Omental fat pad (tissue), 4 donors: Measurements from ENCODE around the gene TMEM14A. TPM values are rescaled to one million over a fixed set of nuclear protein-coding genes. Genes with fewer than 3 reads are reported as not detected.

Experiments
- ATAC-seq: fragments of 150-250 bp; one replicate; pipeline ENCODE4 v1.9.1; 2016; ENCODE audit warnings: mild to moderate bottlenecking, moderate library complexity; ENCODE audit not compliant: low FRiP score
- DNase-seq: peaks from one replicate; pipeline ENCODE4 v3.0.0-alpha.2; 2019; ENCODE audit warnings: low spot score
- total RNA-seq, 4 donors: library from RNA; depleted of rRNA; stranded (reverse); fragments of >200 nt; gene quantifications; one replicate each; pipeline ENCODE4 v1.1.0, GENCODE V29; 2016
- TF ChIP-seq, protein P1 (sequence below), 3 donors: fragments of 450-650 bp; IDR thresholded peaks; one replicate each; pipeline ENCODE4 v1.5.1; 2016 to 2017; ENCODE audit warnings: antibody characterized with exemption in 3 of 3, mild to moderate bottlenecking in 3 of 3, moderate library complexity in 2 of 3

The TMEM14A gene
- total RNA-seq, 4 donors from 2014 or later = 22.3 to 46.6 (median 26.7) TPM

DNA sequence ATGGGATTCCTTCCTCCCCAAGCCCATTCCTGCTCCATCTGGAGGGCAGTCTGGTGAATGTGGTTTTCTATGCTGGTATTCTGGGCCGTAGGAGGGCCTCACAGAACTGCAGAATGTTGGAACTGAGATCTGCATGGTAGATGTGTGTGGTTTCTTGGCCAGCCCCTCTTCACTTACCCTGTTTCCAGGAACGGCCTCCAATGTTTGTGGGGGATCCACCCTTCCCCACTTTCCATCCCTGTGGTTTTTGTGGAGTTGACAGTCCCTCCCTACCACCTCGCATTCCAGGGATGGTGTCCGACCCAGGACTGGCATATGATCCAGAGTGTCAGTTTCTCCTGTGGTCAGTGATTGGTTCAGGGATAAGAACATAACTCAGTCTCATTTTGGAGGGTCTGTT lies 26.7 kb upstream of the TMEM14A start:
- ATAC-seq (no peak), DNase-seq (no peak)
- TF ChIP-seq, protein P1, sequence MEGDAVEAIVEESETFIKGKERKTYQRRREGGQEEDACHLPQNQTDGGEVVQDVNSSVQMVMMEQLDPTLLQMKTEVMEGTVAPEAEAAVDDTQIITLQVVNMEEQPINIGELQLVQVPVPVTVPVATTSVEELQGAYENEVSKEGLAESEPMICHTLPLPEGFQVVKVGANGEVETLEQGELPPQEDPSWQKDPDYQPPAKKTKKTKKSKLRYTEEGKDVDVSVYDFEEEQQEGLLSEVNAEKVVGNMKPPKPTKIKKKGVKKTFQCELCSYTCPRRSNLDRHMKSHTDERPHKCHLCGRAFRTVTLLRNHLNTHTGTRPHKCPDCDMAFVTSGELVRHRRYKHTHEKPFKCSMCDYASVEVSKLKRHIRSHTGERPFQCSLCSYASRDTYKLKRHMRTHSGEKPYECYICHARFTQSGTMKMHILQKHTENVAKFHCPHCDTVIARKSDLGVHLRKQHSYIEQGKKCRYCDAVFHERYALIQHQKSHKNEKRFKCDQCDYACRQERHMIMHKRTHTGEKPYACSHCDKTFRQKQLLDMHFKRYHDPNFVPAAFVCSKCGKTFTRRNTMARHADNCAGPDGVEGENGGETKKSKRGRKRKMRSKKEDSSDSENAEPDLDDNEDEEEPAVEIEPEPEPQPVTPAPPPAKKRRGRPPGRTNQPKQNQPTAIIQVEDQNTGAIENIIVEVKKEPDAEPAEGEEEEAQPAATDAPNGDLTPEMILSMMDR (IDR thresholded peaks at IDR 0.05) = no peak

DNA sequence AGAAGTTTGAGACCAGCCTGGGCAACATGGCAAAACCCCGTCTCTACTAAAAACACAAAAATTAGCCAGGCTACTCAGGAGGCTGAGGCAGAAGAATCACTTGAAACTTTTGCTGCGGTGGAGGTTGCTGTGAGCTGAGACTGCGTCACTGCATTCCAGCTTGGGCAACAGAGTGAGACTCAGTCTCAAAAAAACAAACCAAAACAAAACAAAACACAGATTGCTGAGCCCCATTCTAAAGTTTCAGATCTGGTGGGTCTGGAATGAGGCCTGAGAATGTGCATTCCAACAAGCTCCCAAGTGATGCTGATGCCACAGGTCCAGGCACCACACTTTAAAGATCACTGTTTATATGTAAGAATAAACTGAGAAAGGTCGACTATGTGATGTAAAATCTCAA lies 24.9 kb upstream of the TMEM14A start:
- ATAC-seq (no peak), DNase-seq (no peak)
- TF ChIP-seq, protein P1 (IDR thresholded peaks at IDR 0.05) = no peak

DNA sequence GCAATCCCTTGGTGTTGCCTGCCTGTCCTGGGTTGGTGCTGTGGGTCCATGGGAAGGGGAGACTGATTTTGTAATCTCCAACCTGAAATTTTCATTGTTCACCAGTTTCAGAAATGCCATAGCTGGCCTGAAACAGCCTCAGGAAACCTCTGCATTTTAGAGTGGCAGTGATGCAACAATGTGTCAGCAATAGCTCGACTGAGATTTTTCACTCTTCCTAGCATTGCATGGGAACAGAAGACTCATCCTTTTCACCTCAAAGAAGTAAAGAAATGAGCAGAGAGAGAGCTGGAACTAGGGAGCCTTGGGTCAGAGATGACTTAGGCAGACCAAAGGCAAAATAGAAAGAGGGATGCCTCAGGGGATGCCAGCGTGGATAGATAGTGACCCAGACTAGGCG lies 23.7 kb upstream of the TMEM14A start:
- DNase-seq (no peak), ATAC-seq (no peak)
- TF ChIP-seq, protein P1 (IDR thresholded peaks at IDR 0.05) = no peak

DNA sequence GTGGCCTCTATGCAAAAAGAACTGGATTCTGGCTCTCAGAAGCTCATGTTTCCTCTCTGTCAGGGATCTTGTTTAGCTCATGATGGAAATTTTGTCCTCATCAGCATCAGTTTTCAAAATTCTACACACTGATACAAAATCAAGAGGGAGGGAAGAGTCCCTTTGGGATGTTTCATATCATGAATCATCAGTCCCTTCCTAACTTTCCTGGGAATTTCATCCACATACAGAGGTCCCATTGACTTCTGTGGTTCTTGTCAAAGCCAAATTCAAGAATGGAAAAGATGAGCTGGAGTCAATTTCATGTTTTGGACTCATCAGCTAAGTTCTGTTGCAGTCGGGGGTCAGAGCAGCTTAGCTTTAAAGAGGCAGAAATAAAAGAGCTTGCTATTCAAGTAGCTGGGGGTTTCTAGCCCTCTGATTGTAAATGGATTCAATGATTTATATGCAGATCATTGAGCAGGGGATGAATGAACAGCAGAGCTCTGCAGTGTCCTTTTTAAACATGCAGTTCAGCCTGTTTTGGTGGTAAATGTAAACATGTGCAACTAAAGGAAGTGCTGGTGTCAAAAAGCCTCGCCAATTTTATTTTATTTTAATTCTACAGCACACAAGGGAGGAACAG lies 21.3 kb upstream of the TMEM14A start:
- DNase-seq (no peak), ATAC-seq (no peak)
- TF ChIP-seq, protein P1 (IDR thresholded peaks at IDR 0.05) = no peak

DNA sequence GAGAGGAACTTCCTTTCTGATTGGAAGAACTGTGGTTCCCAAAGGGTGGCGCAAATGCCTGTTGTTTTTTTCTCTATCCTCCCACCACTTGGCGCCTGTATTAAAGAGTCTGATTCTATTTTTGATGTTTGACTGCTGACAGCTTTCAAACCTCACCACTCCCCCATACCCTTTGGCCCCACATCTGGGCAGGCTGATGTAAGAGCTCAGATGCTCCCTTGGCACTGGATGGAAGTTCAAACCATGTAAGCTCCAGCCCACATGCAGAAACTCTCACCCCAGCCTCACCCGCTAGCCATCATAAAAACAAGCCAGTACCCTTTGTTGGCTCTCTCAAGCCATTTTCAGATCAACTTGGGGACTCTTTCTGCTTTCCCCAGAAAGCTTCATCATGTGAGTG lies 20.0 kb upstream of the TMEM14A start:
- no peak for ATAC-seq
- TF ChIP-seq, protein P1 (IDR thresholded peaks at IDR 0.05) = no peak
- DNase-seq = no peak

DNA sequence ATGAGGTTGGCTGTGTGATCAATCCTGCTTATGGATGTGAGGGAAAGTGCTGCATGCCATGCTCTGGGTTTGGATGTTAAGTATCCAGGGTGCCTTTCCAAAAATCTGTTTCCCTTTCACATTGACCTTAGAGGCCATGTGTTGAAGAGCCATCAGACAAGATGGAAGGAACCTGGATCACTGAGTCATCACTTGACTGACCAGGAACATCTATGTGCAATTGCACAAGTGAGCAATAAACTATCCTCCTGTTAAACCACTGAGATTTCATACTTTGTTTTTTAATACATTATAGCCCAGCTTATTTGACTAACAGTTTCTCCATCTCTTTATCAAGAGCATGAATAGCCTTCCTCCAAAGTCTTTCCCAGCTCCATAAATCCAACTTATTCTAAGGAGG lies 17.8 kb upstream of the TMEM14A start:
- ATAC-seq (no peak), DNase-seq (no peak)
- TF ChIP-seq, protein P1 (IDR thresholded peaks at IDR 0.05) = no peak

DNA sequence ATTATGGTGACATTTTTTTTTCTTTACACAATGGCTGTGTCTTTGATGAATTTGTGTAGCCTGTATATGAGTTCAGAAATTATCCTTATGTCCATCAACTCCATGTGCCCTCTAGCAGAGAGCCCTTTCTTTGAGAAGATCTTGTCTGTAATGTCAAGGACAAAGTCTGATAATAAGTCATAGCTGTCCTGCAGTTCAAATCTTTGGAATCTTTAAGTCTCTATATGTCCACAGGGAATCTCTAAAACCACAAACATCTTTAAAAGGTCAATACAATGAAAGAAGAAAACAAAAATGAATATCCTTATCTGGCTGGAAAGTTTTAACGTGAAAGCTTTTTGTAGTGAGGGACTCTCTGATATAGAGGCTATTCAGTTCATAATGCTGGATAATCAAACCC lies 16.9 kb upstream of the TMEM14A start:
- ATAC-seq (no peak), DNase-seq (no peak)
- TF ChIP-seq, protein P1 (IDR thresholded peaks at IDR 0.05) = no peak
